Suprapubic skin (tissue), 4 donors: ENCODE results near the gene TATDN3. TPM values are rescaled to one million over a fixed set of nuclear protein-coding genes. Genes with fewer than 3 reads are reported as not detected.

Experiments
- DNase-seq, 2 donors: peaks; one replicate each; pipeline ENCODE4 v3.0.0-alpha.2; 2019; ENCODE audit warnings: low spot score in 2 of 2
- H3K27ac ChIP-seq: fragments of 200-600 bp; sonication (generic); one replicate; pipeline ENCODE4 v1.5.1; 2019
- H3K27me3 ChIP-seq: fragments of 200-600 bp; sonication (generic); one replicate; pipeline ENCODE4 v1.5.1; 2019
- H3K36me3 ChIP-seq: fragments of 200-600 bp; sonication (generic); one replicate; pipeline ENCODE4 v1.5.1; 2019
- H3K4me1 ChIP-seq: fragments of 200-600 bp; sonication (generic); one replicate; pipeline ENCODE4 v1.5.1; 2019
- H3K4me3 ChIP-seq: fragments of 200-600 bp; sonication (generic); one replicate; pipeline ENCODE4 v1.5.1; 2019; ENCODE audit warnings: mild to moderate bottlenecking
- H3K9me3 ChIP-seq: fragments of 200-600 bp; sonication (generic); one replicate; pipeline ENCODE4 v1.5.1; 2019
- EP300 ChIP-seq: sonication (generic); formaldehyde crosslinking; IDR thresholded peaks from one replicate; pipeline ENCODE4 v1.6.1; 2017; ENCODE audit warnings: antibody characterized with exemption
- POLR2A ChIP-seq, 2 donors: fragments of 450-650 bp; IDR thresholded peaks; one replicate each; pipeline ENCODE4 v1.6.1; 2017; ENCODE audit warnings: antibody characterized with exemption in 2 of 2, mild to moderate bottlenecking in 2 of 2, moderate library complexity in 2 of 2
- POLR2AphosphoS5 ChIP-seq, 3 donors: sonication (generic); formaldehyde crosslinking; IDR thresholded peaks; one replicate each; pipeline ENCODE4 v1.6.1; 2017; ENCODE audit warnings: antibody characterized with exemption in 3 of 3
- whole genome bisulfite sequencing: methylation state at CpG from one replicate; pipeline ENCODE4 v1.1.5; 2018; 5-methylcytosine and 5-hydroxymethylcytosine counted together
- total RNA-seq, 4 donors: library from RNA; depleted of rRNA; stranded (reverse); fragments of >200 nt; gene quantifications; one replicate each; pipeline ENCODE4 v1.1.0, GENCODE V29; 2016
- TF ChIP-seq, protein P1 (sequence below), 2 donors: fragments of 200-600 bp in 1 of 2; fragments of 450-650 bp in 1 of 2; sonication (generic) in 1 of 2; IDR thresholded peaks; one replicate each; pipeline ENCODE4 v1.5.1; 2016 to 2019; ENCODE audit warnings: antibody characterized with exemption in 2 of 2, mild to moderate bottlenecking in 1 of 2, moderate library complexity in 1 of 2

TATDN3 gene
- total RNA-seq, 4 donors from 2014 or later: 5.9 to 16.4 (median 9.1) TPM

DNA sequence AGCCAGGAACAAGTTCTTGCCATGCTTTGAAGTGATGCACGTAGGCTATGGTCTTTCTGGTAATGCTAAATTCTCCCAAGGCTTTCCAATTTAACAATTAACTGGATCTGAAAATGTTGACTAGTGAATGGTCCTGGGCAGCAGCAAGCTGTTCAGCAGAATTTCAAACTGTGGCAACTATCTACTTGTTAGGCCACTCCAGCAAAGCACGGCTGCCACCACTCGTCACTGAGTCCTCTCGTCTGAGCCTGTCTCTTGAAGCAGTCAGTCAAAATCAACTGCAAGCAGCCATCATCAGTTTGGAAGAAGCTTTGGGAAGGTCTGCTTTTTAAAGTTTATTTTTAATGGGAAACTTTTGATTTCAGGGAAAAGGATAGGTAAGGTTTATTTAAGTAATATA, 72.5 kb downstream of the TATDN3 start:
- 86% methylated on average over 4 of the region's 4 CpGs for WGBS
- no peaks in the 10 kb centered on the region for H3K27me3 ChIP-seq
- H3K4me3 ChIP-seq: no peak overlapping the region
- peaks cover 13% of the 10 kb centered on the region for H3K4me1 ChIP-seq
- no peaks in the 10 kb centered on the region for H3K9me3 ChIP-seq
- H3K36me3 ChIP-seq: peaks cover 3% of the 10 kb centered on the region
- TF ChIP-seq POLR2AphosphoS5 (IDR thresholded peaks at IDR 0.05) (no peak), EP300 (no peak), POLR2A (IDR thresholded peaks at IDR 0.05) (no peak)
- TF ChIP-seq, protein P1, sequence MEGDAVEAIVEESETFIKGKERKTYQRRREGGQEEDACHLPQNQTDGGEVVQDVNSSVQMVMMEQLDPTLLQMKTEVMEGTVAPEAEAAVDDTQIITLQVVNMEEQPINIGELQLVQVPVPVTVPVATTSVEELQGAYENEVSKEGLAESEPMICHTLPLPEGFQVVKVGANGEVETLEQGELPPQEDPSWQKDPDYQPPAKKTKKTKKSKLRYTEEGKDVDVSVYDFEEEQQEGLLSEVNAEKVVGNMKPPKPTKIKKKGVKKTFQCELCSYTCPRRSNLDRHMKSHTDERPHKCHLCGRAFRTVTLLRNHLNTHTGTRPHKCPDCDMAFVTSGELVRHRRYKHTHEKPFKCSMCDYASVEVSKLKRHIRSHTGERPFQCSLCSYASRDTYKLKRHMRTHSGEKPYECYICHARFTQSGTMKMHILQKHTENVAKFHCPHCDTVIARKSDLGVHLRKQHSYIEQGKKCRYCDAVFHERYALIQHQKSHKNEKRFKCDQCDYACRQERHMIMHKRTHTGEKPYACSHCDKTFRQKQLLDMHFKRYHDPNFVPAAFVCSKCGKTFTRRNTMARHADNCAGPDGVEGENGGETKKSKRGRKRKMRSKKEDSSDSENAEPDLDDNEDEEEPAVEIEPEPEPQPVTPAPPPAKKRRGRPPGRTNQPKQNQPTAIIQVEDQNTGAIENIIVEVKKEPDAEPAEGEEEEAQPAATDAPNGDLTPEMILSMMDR (IDR thresholded peaks at IDR 0.05): no peak
- DNase-seq: no peak
- H3K27ac ChIP-seq: no peak overlapping the region

Other genes with a start within 250 kb of the TATDN3 start
- gene ATF3, start 183.1 kb upstream of the TATDN3 start, total RNA-seq: 100 to 1,000 TPM in 2 of 4 donors, 10 to 100 TPM in 2; 43.9 to 151 (median 84.1) TPM
- under 1 TPM in 1 of 4 donors, not detected in 3; 0.25 TPM for gene BATF3, start 92.1 kb upstream of the TATDN3 start, total RNA-seq
- 10 to 100 TPM; 18.3 to 57.5 (median 34.3) TPM for gene NSL1, start 117 bp upstream of the TATDN3 start, total RNA-seq
- gene SPATA45, start 55.8 kb downstream of the TATDN3 start, total RNA-seq: not detected
- gene FLVCR1, start 66.4 kb downstream of the TATDN3 start, total RNA-seq: 1 to 10 TPM; 4.3 to 8.5 (median 6.3) TPM
- gene VASH2, start 158.6 kb downstream of the TATDN3 start, total RNA-seq: under 1 TPM in 2 of 4 donors, not detected in 2; 0.32 to 0.36 TPM
- gene ANGEL2, start 224.0 kb downstream of the TATDN3 start, total RNA-seq: 100 to 1,000 TPM in 1 of 4 donors, 10 to 100 TPM in 3; 27.9 to 116 (median 36.0) TPM